Activated CD4-positive, CD25-positive, alpha-beta regulatory T cell (primary cell): ENCODE measurements around the gene ADGRV1.
"Not testable (repeated sequence)": the region's sequence is repeated elsewhere in the genome, so short reads cannot be mapped to it uniquely, and the experiment has no call there.

Source experiments
- DNase-seq, 4 experiments: peaks; one replicate each; lab custom pipeline; 2025; lab: John Stamatoyannopoulos, UW

The ADGRV1 gene

DNA sequence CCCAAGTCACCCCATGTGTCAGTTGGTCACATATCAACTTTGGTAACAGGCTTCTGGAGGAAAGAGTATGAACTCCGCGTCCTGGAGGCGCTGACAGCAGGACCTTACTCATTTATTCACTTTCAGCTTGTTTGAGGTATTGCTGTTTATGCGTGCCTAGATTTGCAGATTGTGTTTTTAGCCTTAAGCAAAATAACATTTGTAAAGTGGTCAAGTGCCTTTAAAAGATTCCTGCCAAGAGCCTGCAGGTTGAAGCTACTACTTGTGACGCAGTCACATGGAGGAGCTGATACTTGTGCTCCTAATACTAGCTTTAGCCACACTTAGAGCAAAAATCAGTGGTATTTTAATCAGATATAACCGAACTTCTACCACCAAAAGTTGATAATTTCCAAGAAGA is 351.3 kb downstream of the ADGRV1 start:
- no peak for DNase-seq

GRCh38 chr5:90911169-90911568 is 352.6 kb downstream of the ADGRV1 start:
- no peak for DNase-seq

GRCh38 chr5:90912476-90912875 is 353.9 kb downstream of the ADGRV1 start:
- DNase-seq, result no peak

DNA sequence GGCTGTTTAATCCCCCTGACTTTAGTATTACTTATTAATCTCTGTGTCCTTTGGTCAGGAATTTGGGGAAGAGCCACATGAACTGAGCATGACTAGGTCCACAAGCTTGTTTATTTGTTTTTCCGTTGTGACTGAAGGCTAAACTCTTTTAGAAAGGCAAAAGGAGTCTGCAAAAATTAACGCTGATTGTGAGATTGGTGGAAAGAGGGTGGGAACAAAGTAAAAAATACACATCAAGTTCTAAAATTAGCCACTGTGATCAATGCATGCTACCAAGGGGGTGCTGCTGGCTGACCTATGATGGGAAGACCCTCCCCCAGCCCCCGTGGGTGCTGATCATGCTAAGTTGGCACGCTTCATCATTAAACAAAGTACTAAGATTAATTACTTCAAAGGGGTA is 356.8 kb downstream of the ADGRV1 start:
- no peak for DNase-seq

GRCh38 chr5:90916947-90917800 is 358.6 kb downstream of the ADGRV1 start:
- DNase-seq, result no peak

DNA sequence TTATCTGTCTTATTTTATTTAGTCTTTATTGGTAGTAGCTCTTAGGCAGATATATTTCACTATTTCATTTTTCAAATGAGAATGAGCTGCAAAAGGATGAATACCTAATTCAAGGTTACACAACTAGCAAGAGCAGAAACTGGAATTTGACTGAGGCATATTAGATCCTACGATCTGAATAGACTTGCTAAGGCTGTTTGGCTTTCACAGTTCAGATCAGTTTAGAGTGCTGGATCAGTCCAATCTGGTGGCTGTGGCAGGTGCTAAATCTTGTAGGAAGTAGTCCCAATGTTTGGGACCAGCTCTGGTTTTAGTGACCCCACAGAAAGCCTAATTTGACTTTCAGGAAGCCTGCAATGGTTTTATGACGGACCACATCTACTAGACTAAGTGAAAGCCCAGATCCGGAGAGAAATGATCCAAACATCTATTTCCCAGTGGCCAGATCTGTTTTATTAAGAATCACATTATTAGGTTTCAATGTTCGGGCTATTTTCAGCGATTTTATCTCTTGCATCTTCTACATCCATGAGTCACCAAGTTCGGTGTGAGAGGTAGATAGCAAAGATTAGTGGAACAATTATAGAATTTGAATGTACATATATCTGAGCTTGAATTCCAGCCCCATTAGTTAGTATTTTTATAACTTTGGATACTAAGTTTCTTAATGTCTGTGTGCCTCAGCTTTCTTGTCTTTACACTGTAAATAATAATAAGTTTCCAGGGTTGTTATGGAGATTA is 359.5 kb downstream of the ADGRV1 start:
- no peak for DNase-seq

GRCh38 chr5:90921418-90921973 is 362.9 kb downstream of the ADGRV1 start:
- no peak for DNase-seq

- not testable (repeated sequence) for DNase-seq
These were observed 365.6 kb downstream of the ADGRV1 start for GRCh38 chr5:90924222-90924621.

DNA sequence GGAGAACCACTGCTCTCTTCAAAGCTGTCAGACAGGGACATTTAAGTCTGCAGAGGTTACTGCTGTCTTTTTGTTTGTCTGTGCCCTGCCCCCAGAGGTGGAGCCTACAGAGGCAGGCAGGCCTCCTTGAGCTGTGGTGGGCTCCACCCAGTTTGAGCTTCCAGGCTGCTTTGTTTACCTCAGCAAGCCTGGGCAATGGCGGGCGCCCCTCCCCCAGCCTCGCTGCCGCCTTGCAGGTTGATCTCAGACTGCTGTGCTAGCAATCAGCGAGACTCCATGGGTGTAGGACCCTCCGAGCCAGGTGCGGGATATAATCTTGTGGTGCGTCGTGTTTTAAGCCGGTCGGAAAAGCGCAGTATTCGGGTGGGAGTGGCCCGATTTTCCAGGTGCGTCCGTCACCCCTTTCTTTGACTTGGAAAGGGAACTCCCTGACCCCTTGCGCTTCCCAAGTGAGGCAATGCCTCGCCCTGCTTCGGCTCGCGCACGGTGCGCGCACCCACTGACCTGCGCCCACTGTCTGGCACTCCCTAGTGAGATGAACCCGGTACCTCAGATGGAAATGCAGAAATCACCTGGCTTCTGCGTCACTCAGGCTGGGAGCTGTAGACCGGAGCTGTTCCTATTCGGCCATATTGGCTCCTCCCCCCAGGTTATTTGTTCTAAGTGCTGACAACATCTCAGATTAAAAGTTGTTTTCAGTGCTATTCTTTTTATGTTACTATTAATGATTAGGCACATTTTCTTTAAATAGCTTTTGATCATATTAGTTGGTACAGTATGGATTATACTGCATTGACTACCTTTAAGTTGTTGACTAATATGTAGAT is 370.6 kb downstream of the ADGRV1 start:
- DNase-seq, result not testable (repeated sequence)

- no peak for DNase-seq
These were observed 371.5 kb downstream of the ADGRV1 start for GRCh38 chr5:90930062-90930461.

GRCh38 chr5:90930756-90931431 is 372.3 kb downstream of the ADGRV1 start:
- no peak for DNase-seq

DNA sequence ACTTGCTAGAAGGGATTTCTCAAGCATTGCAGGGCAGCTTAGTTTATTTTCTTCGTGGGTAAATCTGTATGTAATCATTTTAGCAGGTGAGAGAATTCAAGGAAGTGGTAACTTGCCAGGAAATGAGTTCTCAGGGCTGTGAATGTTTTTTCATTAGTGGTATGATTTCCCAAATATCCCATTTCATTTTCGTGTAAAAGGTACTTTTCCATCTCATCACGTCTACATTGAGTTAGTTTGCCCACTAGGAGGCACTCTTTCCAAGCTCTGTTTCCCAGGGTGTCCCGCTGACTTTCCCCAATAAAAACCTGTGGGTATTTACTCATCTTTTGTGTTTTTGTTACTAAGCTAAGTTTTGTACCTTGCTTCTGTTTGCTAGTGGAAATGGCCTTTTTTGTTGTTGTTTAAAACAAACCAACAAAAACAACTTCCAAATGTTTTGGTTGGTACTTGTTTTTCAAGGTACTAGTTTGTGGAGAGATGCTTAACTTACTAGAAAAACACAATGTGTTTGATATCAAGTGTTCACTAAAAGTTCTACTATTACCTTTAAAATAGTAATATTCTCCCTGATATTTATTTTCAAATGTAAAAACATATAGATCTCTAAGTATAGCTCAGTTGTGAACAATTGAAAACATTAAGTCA is 373.6 kb downstream of the ADGRV1 start:
- no peak for DNase-seq

GRCh38 chr5:90933298-90933697 is 374.7 kb downstream of the ADGRV1 start:
- DNase-seq, result no peak

DNA sequence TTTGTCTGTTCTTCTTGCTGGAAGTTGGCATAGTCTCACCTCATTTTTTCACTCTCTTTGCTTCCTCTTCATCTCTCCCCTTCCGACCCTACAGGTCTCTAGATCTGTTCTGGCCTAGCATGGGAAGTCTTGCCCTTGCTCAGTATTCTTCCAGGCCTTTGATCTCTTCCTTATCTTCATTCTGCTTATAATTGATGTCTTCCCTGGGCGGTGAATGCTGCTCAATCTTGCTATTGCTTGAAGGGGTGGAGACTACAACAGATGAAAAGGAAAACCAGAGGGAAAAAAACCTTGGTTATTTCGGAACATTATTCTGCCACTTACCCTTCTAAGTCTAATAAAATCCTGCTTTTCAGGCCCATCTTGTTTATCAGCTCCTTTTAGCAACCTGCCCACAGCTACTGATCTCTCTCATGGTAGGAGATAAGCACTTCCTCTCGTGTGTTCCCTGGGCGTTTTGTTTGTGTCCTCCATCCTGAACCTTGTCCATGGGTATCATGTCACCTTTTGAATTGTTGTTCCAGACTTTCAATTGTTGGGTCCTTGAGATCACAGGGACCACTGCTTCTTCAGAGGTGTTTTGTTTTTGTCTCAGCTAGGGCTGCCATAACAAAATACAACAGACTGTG is 375.6 kb downstream of the ADGRV1 start:
- no peak for DNase-seq

- DNase-seq, result no peak
These were observed 376.1 kb downstream of the ADGRV1 start for GRCh38 chr5:90934738-90935137.

DNA sequence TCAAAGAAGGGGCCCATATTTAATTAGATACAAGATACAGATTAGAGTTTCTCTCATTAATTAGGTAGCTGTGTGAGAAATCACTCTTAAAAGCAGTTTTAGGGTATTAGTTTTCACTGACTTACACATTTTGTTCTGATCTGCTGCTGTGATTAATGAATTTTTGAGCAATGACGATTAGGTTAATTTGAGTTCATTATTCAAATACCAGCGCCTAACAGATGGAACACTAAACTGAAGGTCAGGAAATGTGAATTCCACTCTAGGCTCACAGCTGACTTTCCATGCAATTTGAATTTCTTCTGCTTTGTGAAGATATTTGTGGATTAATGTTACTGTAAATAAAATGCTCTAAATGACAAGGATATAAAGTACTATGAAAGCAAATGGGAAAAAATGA is 380.6 kb downstream of the ADGRV1 start:
- no peak for DNase-seq

DNA sequence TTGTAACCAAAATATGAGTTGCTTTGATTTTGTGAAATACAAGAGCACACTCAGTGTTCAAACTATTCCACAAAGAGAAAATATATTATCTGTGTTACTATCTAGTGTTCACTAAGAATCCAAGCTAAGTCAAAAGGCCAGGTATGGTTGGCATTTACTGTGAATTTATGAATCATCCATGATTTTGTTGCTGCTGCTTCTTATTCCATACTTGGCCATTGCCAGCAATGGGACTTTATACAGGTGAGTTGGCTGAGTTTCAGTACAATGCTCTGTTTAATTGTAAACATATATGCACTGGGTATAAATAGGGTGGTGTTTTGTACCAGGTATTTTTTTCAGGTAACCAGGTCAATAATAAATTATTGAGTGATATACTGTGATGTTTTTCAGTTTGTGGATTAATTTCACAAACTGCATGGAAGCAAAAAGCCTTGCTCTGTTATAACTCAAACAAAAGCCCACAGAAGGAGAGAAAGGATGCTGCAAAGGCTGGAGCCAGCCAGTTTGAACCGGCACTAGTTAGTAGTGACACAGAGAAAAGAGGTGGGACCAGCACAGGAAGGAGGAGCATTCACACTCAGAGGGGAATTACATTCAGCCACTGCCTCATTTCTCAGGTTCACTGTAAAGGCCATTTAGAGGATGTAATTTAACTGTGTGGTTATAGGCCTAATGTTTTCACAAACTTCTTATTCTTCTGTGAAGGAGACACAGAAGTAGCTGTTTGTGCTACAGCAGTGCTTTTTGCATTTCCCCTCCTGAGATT is 381.8 kb downstream of the ADGRV1 start:
- no peak for DNase-seq

DNA sequence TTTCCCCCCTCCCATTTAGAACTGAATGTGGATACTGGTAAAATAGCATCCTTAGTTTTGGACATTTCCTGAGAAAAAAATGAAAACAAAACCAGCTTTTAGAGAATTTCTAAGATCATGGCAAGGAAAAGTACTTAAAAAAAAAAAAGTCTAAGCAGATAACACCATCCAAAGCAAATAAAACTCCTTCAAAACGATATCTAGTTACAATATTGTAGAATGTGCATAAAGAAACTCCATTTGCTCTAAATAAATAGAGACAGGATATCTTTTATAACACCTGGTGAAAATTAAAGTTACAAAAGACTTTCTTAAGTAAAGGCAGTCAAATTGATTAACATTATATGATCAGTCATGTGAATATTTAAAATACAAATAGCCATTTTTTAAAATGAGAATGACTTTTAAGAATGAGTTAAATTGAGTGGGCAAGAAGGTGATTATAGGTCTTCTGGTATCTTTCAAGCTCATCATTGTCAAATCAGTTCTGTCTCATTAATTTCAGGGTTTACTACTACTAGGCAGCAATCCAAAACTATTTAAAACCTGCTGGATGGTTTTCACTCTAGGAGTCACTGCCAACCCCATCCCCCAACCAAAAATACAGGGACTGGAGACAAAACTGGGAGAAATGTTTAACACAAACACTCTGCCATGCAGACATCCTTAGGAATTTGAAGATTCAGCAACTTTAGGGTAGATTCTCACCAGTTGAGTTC is 382.6 kb downstream of the ADGRV1 start:
- DNase-seq, result no peak

- no peak for DNase-seq
These were observed 385.5 kb downstream of the ADGRV1 start for GRCh38 chr5:90944116-90944515.
